Hypothalamus (tissue), 51 donors: ENCODE results near the gene PRR14L.

Experiments
- DNase-seq, 51 donors: peaks; one replicate each; lab custom pipeline; 2025; lab: John Stamatoyannopoulos, UW

The PRR14L gene

DNA sequence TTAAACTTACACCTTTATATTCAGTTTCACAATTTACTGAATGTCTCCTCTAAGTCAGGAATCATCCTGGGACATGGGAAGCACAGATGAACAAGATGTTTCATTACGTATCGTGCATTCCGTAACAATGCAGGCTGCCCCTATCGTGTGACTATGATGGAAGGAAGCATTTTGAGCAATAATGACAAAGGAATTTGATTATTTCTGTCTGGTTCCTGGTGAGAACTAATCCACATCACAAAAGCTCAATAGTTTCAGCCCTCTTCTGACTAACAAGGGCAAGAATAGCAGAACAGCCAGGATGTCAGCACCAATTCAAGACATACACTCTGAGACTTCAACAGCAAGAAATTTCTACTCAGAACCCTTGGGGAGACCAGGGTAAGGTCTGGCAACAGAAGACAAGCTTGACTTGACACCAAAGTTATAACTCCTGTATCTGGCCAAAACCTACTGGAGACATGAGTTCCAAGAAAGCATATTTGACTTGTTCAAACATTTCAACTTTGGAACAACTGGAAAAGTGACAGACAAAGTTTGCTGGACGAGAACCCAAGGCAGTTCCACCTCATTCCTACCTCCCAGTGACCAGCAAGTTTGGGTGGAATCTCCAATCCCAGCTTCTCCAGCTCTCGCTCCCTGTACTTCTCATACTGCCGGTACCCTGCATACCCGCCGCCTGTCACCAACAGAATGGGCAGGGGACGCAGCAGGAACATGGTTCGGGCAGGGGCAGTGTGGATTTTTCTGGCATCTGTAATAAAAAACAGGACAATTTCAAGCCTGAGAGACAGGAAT lies 102.2 kb downstream of the PRR14L start:
- no peak for DNase-seq

DNA sequence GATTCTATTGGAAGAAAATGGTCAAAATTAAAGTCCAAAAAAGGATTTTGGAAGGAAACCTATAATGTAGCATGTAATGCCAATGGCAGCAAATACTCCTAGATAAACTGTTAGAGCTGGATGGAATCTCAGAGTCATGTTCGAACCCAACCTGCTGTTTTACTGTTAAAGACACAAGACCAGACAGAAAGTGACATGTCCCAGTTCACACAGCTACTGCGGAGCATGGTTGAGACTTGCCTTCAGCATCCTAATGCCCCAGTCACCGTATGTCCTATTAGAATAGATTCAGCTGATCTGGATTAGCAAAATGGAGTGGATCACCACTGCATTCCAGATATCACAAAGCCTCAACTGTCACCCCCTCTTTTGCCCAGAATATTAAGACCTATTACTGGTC lies 102.9 kb downstream of the PRR14L start:
- no peak for DNase-seq

DNA sequence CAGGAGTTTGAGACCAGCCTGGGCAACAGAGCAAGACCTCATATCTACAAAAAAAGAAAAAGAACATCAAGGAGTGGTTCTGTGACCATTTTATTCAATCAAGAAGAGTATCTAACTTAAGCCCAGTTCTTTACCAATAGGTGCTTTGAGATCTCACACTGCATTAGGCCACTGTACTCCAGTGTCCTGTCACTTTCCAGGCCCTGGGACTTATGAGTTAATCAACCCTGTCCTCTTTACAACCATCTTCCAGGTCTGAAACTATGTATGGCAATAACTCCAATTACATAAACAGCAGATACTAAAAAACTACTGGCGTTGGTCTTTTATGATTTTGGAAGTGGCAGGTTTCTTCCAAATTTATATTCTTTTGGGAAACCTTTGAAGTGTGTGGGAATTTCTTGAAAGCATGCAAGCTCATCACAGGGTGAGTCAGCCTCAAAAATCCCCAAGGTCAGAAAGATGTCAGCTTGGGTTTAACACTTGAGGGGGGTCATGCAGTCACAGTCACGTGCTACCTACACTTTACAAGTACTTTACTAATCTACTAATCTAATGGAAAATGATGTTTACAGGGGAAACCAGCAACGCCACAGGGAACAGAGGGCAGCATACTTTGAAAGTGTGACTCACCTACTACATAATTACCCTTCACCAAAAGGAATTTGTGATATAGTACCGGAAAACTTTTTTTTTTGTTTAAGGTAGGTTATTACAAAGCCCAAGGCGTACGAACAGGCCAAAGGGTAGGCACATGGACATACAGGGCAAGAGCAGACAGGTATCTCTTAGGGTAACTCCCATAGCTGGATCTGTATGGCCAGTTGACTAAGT lies 103.5 kb downstream of the PRR14L start:
- DNase-seq = no peak

DNA sequence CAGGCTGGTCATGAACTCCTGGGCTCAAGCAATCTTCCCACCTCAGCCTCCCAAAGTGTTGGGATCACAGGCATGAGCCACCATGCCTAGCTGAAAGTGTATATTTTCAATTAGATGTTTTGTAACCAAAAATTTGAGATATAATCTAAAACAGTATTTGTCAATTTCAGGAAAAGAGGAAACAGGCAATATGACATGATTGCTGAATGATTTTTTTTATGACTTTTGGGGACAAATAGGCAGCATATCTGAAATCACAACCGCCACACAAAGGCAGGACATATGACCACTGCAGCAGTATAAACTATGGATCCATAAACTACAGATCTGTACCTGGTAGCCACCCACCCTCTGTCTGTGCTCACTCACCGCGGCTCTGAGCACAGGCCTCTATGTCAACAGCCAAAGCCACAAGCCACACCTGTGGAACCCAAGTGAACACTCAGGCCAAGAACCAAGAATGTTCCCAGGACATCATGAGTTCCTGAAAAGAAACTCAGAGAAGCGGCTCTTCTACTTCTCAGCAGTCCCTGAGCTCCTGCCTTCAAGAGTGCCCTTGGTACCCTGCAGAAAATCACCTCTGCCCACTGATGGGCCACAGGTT lies 110.4 kb downstream of the PRR14L start:
- DNase-seq = no peak

DNA sequence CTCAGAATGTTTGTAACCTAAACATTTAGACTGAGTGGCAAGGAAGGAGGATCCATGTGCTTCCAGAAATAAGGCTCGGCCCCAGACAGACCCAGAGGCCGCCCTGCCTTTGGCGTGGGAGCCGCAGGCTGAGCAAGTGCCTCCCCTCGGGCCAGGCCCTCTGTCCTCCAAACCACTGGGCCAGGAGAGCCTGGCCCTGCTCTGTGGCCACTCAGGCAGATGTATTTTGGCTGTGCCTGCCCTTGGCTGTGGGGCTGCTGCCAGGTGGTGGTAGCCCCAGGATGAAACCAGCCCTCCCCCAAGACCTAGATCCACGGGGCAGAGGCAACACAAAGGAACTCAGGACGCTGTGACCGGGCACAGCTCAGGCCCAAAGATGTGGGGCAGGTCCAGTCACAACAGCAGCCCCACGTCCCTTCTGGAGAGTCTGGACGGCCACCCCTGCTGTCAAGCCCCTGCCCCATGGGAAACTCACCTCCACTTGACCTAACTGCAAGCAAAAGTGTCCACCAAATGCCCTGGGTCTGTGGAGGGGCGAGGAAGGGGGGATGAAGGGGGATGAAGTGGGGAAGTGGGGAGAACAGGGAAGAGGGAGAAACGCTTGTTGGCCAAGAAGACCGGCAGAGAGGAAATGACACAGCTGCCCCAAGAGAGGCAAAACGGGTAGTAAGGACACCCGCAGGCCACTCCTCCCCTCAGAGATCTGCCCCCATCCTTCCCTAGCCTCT lies 111.9 kb downstream of the PRR14L start:
- DNase-seq = peak in 7 of 51 donors; percentile 13 to 47 (median 27)

DNA sequence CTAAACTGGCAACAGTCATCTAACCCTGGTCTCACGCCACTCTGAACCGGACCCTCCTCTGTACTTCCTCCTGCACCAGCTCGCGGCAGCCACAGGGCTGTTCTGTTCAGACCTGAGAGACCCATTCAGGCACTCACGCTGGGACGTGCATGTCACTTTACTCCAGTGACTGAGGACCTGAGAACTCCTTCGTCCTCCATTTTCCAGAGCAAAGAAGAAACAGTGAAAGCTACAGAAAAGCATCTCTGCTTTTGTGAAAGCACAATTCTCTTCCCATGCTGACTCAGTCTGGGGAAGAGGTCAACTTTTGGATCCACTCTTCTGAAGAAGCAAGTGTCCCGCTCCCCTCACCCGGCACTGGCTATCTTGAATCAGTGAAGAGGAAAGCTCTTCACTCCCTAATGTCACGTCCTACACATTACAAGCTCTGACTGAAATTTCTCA lies 112.5 kb downstream of the PRR14L start:
- DNase-seq = no peak

DNA sequence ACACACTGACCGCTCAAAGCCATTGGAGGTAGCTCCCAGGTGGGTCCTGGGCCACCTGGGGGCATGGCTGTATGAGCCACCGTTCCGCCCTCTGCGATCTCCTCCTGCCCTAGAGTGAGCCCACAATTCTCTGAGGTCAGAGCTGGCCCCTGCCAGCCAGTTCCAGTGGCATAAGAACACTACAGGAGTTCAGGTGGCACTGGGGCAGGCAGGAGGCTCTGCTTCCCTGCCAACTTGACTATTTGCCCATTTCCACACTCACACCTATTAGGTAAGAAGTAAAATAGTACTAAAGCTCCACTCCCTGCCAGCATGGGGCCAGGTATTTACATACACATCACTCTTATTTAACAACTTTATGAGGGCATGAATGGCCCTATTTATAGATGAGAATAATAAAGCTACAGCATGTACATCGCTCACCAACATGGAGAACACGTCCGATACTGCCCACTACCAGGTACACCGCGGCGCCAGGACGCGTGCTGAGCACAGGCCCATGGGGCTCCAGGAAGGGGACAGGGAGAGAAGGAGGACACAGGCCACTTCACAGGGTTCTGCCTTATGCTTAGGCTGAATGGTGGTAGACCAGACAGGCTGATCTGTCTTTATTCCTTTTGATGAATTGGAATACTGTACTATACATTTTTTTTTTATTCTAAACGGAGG lies 114.2 kb downstream of the PRR14L start:
- no peak for DNase-seq

DNA sequence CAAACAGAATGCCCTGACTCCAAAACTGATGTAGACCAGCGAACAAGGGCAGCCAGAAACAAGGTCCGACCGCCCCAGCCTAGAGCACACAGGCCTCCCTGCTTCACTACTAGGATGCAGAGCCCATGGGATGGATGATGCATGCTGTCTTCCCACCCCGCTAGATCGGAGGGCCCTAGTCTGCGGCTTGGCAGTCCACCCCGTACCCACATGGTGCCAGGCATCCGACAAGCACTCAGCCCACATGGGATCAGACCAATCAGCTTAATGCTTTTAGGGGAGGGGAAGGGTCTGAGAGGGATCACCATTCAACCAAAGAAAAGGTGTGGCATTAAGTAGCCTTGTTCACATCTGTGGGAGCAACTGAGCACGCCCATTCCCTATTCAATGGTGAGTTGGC lies 118.5 kb downstream of the PRR14L start:
- no peak for DNase-seq
